ENCODE measurements around the gene SORBS2. TPM values are rescaled to one million over a fixed set of nuclear protein-coding genes. Genes with fewer than 3 reads are reported as not detected.

SORBS2 gene
- total RNA-seq, 2 donors from 2014 or later = 210 to 218 TPM

DNA sequence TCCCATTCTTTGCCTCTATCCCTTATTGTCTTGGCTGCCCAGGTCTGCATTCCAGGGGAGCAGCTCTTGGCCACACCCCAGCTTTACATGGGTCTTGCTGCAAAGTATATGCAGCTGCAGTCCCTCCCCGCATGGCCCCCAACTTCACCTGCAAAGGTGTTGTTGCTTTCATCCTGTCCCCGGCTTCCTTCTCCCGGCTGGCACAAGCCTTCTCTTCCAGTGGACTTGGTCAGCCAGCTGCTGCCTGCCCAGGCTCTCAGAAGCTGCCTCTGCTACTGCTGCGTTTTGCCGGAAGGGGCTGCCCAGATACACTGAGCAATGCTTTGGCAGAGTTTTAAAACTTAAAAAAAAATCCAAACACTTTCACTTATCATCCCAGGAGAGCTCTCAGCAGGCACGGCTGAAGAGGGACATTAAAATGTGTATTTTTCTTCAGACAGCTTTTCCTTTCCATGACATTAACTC, 155.5 kb downstream of the SORBS2 start:
- H3K4me1 ChIP-seq = peaks cover 36% of the 10 kb centered on the region
- H3K27me3 ChIP-seq = no peaks in the 10 kb centered on the region
- peak overlapping the region; percentile 48 to 81 (median 70) for H3K27ac ChIP-seq
- intact Hi-C loops (cut with DNase I) = loop anchor here (10.0 kb wide), 1 partner anchor 138 kb away; no protein-coding TSS in a partner anchor
- ATAC-seq = peak; percentile 68
- no peaks in the 10 kb centered on the region for H3K9me3 ChIP-seq
- peaks cover 4 to 29% of the 10 kb centered on the region in 2 donors for H3K36me3 ChIP-seq (replicated peaks in 1 of 2; ENCODE audit: insufficient read depth in 1 of 2, low read depth in 2 of 2)
- peak; percentile 34 to 69 (median 64) for DNase-seq
- H3K4me3 ChIP-seq = no peak overlapping the region
- WGBS, 2 donors = 41 to 55% methylated on average over 6 of the region's 6 CpGs
- peak in 2 of 3 donors; percentile 18 to 28 for TF ChIP-seq POLR2A (IDR thresholded peaks at IDR 0.05)
- TF ChIP-seq, protein P1, sequence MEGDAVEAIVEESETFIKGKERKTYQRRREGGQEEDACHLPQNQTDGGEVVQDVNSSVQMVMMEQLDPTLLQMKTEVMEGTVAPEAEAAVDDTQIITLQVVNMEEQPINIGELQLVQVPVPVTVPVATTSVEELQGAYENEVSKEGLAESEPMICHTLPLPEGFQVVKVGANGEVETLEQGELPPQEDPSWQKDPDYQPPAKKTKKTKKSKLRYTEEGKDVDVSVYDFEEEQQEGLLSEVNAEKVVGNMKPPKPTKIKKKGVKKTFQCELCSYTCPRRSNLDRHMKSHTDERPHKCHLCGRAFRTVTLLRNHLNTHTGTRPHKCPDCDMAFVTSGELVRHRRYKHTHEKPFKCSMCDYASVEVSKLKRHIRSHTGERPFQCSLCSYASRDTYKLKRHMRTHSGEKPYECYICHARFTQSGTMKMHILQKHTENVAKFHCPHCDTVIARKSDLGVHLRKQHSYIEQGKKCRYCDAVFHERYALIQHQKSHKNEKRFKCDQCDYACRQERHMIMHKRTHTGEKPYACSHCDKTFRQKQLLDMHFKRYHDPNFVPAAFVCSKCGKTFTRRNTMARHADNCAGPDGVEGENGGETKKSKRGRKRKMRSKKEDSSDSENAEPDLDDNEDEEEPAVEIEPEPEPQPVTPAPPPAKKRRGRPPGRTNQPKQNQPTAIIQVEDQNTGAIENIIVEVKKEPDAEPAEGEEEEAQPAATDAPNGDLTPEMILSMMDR (IDR thresholded peaks at IDR 0.05) = peak in 5 of 7 experiments; percentile 17 to 52 (median 33)

GRCh38 chr4:185654965-185655554, 156.9 kb downstream of the SORBS2 start:
- WGBS, 2 donors = 45 to 60% methylated on average over 4 of the region's 4 CpGs
- Histone ChIP-seq H3K4me1 (peaks cover 46% of the 10 kb centered on the region), H3K27ac (peak overlapping the region; percentile 4 to 81 (median 70)), H3K36me3 (replicated peaks in 1 of 2; ENCODE audit: insufficient read depth in 1 of 2, low read depth in 2 of 2) (peaks cover 0 to 20% of the 10 kb centered on the region in 2 donors), H3K9me3 (no peaks in the 10 kb centered on the region), H3K4me3 (no peak overlapping the region), H3K27me3 (no peaks in the 10 kb centered on the region)
- TF ChIP-seq POLR2A (IDR thresholded peaks at IDR 0.05) = no peak
- TF ChIP-seq, protein P1 (IDR thresholded peaks at IDR 0.05) = no peak
- intact Hi-C loops (cut with DNase I) = loop anchor here (10.0 kb wide), 1 partner anchor 140 kb away; no protein-coding TSS in a partner anchor
- ATAC-seq (no peak), DNase-seq (no peak)

GRCh38 chr4:185654311-185654710, 157.7 kb downstream of the SORBS2 start:
- intact Hi-C loops (cut with DNase I) = loop anchor here (10.0 kb wide), 1 partner anchor 140 kb away; no protein-coding TSS in a partner anchor
- H3K27me3 ChIP-seq = no peaks in the 10 kb centered on the region

DNA sequence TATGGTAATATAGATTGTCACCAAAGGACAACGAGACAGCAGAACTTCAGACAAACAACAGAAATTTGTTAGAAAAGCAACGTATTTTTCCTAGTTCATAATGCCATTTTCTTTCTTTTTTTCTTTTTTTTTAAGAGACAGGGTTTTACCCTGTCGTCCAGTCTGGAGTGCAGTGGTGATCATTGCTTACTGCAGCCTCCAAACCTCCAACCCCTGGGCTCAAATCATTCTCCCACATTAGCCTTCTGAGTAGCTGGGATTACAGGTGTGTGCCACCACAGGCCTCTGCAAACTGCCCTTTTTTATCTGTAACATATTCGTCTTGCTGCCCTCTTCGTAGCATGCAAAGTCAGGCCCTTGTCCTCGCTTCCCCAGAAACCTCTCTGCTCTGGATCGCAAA, 160.1 kb downstream of the SORBS2 start:
- intact Hi-C loops (cut with DNase I) = loop anchor here (10.0 kb wide), 1 partner anchor 143 kb away; no protein-coding TSS in a partner anchor
- 70 to 80% methylated on average over 7 of the region's 7 CpGs for WGBS, 2 donors
- Histone ChIP-seq H3K4me3 (no peak overlapping the region), H3K4me1 (peaks cover 43% of the 10 kb centered on the region), H3K27ac (peak overlapping the region in 3 of 4 donors; percentile 66 to 81 (median 75)), H3K9me3 (no peaks in the 10 kb centered on the region), H3K36me3 (replicated peaks in 1 of 2; ENCODE audit: insufficient read depth in 1 of 2, low read depth in 2 of 2) (peaks cover 5 to 22% of the 10 kb centered on the region in 2 donors), H3K27me3 (no peaks in the 10 kb centered on the region)
- ATAC-seq (no peak), DNase-seq (no peak)
- TF ChIP-seq POLR2A (IDR thresholded peaks at IDR 0.05) = no peak
- TF ChIP-seq, protein P1 (IDR thresholded peaks at IDR 0.05) = no peak

More at GRCh38 chr4:185654311-185654710, 157.7 kb downstream of the SORBS2 start:
- TF ChIP-seq, protein P1 (IDR thresholded peaks at IDR 0.05) = no peak
- no peak for TF ChIP-seq POLR2A (IDR thresholded peaks at IDR 0.05)
- ATAC-seq (no peak), DNase-seq (no peak)
- H3K9me3 ChIP-seq = no peaks in the 10 kb centered on the region
- peaks cover 50% of the 10 kb centered on the region for H3K4me1 ChIP-seq
- peaks cover 0 to 21% of the 10 kb centered on the region in 2 donors for H3K36me3 ChIP-seq (replicated peaks in 1 of 2; ENCODE audit: insufficient read depth in 1 of 2, low read depth in 2 of 2)
- H3K27ac ChIP-seq = peak overlapping the region; percentile 4 to 81 (median 70)
- H3K4me3 ChIP-seq = no peak overlapping the region
- 57 to 64% methylated on average over 3 of the region's 3 CpGs for WGBS, 2 donors
